Transverse colon (tissue), 4 donors: ENCODE measurements around the gene TNS3. TPM values are rescaled to one million over a fixed set of nuclear protein-coding genes. Genes with fewer than 3 reads are reported as not detected.

Experiments used
- DNase-seq: peaks from one replicate; pipeline ENCODE4 v3.0.0-alpha.2; 2019
- H3K27ac ChIP-seq, 4 donors: fragments of 200-600 bp; sonication (generic); 2 replicates each; pipeline ENCODE4 v1.5.1; 2016 to 2018; ENCODE audit warnings: inconsistent platforms in 4 of 4
- H3K27me3 ChIP-seq: fragments of 200-600 bp; sonication (generic); 2 replicates; pipeline ENCODE4 v1.5.1; 2017; ENCODE audit warnings: inconsistent platforms
- H3K36me3 ChIP-seq, 4 donors: fragments of 200-600 bp; sonication (generic); 2 replicates each; pipeline ENCODE4 v1.5.1; 2017 to 2019; ENCODE audit warnings: inconsistent platforms in 4 of 4
- H3K4me1 ChIP-seq, 4 donors: fragments of 200-600 bp; sonication (generic); 2 replicates each; pipeline ENCODE4 v1.5.1; 2017 to 2020; ENCODE audit warnings: inconsistent platforms in 4 of 4
- H3K4me3 ChIP-seq, 4 donors: fragments of 200-600 bp; sonication (generic); 1 replicate in 1 of 4; 2 replicates in 3 of 4; pipeline versions ENCODE4 v1.5.1 to v1.6.1; 2017 to 2019; ENCODE audit warnings: inconsistent platforms in 4 of 4
- H3K9me3 ChIP-seq, 2 donors: fragments of 200-600 bp; sonication (generic); 2 replicates each; pipeline ENCODE4 v1.5.1; 2017 to 2019; ENCODE audit warnings: inconsistent platforms in 2 of 2
- EP300 ChIP-seq: sonication (generic); formaldehyde crosslinking; IDR thresholded peaks from one replicate; pipeline ENCODE4 v1.6.1; 2017; ENCODE audit warnings: antibody characterized with exemption, low read depth
- POLR2A ChIP-seq: fragments of 450-650 bp; IDR thresholded peaks from one replicate; pipeline ENCODE4 v1.6.1; 2016; ENCODE audit warnings: antibody characterized with exemption, mild to moderate bottlenecking, moderate library complexity
- POLR2AphosphoS5 ChIP-seq, 3 donors: sonication (generic); formaldehyde crosslinking; IDR thresholded peaks; one replicate each; pipeline ENCODE4 v1.6.1; 2016; ENCODE audit warnings: antibody characterized with exemption in 3 of 3
- WGBS, 2 donors: methylation state at CpG; one replicate each; pipeline ENCODE4 v1.1.5; 2018; ENCODE audit warnings: low coverage in 1 of 2; 5-methylcytosine and 5-hydroxymethylcytosine counted together
- in situ Hi-C, 4 donors: fragments of 200-750 bp; cut with MboI; loops; one replicate each; pipeline versions ENCODE4 v1.15.0 to v1.15.1; 2017; ENCODE audit warnings: low sequenced_read_pairs in 3 of 4, low pct_ligation_motif_present in 1 of 4, low pct_unique_long_range_greater_than_20kb in 1 of 4
- intact Hi-C: fragments of 100-400 bp; cut with DNase I; formaldehyde crosslinking; loops from one replicate; pipeline ENCODE4 v1.15.1; 2023; ENCODE audit warnings: low total_unique reads
- total RNA-seq, 4 donors: library from RNA; depleted of rRNA; stranded (reverse); fragments of >200 nt; gene quantifications; one replicate each; pipeline ENCODE4 v1.1.0, GENCODE V29; 2016
- TF ChIP-seq, protein P1 (sequence below), 5 experiments: fragments of 200-600 bp in 3 of 5; fragments of 450-650 bp in 2 of 5; sonication (generic) in 3 of 5; IDR thresholded peaks; 1 replicate in 2 of 5; 2 replicates in 3 of 5; pipeline ENCODE4 v1.5.1; 2016 to 2017; ENCODE audit warnings: antibody characterized with exemption in 5 of 5, inconsistent platforms in 3 of 5, mild to moderate bottlenecking in 2 of 5, moderate library complexity in 1 of 5

TNS3 gene
- total RNA-seq, 4 donors from 2014 or later = 58.5 to 104 (median 72.7) TPM

DNA sequence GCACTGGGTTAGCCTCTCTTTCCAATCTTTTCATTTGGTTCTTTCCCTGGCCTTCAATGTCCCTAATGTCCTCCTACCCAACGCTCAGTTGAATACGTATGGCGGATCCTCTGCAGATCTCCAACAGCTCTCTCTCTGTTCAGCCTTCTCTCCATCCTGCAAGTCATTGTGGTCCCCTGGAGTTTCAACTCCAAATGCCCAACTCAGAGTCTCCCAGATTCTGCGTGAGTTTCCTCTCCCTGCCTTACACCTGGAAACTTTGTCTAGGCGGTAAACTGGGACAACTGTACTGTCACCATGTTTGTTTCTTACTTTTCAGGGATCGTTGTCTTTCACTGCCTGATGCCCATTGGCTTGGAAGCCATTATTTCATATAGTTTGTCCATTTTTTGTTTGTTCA is 273.1 kb downstream of the TNS3 start:
- no peak for DNase-seq
- WGBS, 2 donors = 97 to 100% methylated on average over 5 to 6 of the region's 6 CpGs
- intact Hi-C loops (no loop called here), in situ Hi-C loops (no loop called here)
- no peak overlapping the region for H3K27ac ChIP-seq
- H3K4me3 ChIP-seq = no peak overlapping the region
- H3K36me3 ChIP-seq = peaks cover 0 to 6% (median 0%) of the 10 kb centered on the region in 4 donors
- TF ChIP-seq, protein P1, sequence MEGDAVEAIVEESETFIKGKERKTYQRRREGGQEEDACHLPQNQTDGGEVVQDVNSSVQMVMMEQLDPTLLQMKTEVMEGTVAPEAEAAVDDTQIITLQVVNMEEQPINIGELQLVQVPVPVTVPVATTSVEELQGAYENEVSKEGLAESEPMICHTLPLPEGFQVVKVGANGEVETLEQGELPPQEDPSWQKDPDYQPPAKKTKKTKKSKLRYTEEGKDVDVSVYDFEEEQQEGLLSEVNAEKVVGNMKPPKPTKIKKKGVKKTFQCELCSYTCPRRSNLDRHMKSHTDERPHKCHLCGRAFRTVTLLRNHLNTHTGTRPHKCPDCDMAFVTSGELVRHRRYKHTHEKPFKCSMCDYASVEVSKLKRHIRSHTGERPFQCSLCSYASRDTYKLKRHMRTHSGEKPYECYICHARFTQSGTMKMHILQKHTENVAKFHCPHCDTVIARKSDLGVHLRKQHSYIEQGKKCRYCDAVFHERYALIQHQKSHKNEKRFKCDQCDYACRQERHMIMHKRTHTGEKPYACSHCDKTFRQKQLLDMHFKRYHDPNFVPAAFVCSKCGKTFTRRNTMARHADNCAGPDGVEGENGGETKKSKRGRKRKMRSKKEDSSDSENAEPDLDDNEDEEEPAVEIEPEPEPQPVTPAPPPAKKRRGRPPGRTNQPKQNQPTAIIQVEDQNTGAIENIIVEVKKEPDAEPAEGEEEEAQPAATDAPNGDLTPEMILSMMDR (IDR thresholded peaks at IDR 0.05) = no peak
- TF ChIP-seq POLR2A (no peak), EP300 (no peak), POLR2AphosphoS5 (IDR thresholded peaks at IDR 0.05) (no peak)
- no peaks in the 10 kb centered on the region for H3K27me3 ChIP-seq
- H3K9me3 ChIP-seq = no peaks in the 10 kb centered on the region
- no peaks in the 10 kb centered on the region for H3K4me1 ChIP-seq

DNA sequence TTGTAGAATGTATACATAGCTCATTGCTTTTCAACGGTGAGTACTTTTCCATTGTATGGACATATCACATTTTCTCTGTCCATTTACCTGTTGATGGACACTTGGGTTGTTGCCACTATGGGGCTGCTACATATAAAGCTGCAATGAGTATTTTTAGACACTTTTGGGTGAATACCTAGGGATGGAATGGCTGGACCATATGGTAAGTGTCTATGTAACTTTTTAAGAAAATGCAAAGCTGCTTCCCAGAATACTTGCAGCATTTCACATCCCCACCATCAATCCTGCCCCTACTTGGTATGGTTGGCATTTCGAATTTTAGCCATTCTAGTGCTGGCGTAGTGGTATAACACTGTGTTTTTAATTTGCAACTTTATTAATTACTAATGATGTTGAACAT is 274.6 kb downstream of the TNS3 start:
- Histone ChIP-seq H3K27ac (no peak overlapping the region), H3K4me1 (no peaks in the 10 kb centered on the region), H3K4me3 (no peak overlapping the region), H3K36me3 (peaks cover 0 to 10% (median 0%) of the 10 kb centered on the region in 4 donors), H3K27me3 (no peaks in the 10 kb centered on the region), H3K9me3 (no peaks in the 10 kb centered on the region)
- in situ Hi-C loops = no loop called here
- intact Hi-C loops = no loop called here
- 50 to 78% methylated on average over 2 to 3 of the region's 3 CpGs for WGBS, 2 donors
- no peak for TF ChIP-seq POLR2AphosphoS5 (IDR thresholded peaks at IDR 0.05)
- no peak for TF ChIP-seq EP300
- TF ChIP-seq, protein P1 (IDR thresholded peaks at IDR 0.05) = no peak
- TF ChIP-seq POLR2A = no peak
- DNase-seq = no peak

DNA sequence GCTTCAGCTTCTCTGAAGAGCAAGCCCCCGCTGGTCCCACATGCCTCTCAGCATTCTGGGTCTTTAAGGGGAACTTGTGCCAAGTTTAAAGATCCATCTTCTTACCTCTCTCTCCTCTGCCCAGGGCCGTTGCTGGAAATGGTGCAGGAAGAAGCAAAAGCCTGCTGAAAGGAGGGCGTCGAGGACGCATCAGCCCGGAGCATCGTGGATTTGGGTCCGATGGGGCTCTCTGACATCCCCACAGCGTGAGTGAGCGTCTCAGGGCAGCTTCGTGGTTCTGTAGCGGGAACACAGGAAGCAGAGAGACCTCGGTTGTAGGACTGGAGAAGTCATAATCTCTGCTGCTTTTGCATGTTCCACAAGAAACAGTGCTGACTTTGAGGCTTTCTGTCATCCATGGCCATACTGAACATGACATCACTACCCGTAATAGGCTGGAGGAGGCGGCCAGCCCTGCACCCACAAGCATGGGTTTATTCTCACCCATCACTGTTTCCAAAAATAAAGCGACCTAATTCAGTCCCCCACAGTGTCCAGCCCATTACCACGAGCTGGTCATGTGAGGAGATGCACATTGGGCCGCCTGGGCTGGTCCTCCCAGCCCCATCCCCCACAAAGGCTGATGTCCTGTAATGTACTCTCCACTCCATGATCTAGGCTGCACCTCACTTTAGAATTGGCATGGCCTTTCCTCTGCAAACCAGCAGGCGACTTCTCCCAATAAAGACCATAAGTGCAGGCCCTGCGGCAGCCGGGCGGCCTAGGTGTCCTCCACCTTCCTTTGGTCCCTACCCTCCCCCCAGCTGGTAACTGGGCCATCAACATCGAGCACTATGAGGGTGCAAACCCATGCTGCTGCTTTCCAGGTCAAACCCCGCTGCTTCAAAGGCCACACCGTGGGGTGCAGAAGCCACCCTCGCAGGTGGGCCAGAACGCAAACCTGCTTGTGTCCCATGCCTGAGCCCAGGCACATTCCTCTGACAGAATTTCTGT is 276.9 kb downstream of the TNS3 start:
- H3K4me3 ChIP-seq = no peak overlapping the region
- no peaks in the 10 kb centered on the region for H3K9me3 ChIP-seq
- TF ChIP-seq POLR2A (no peak), POLR2AphosphoS5 (IDR thresholded peaks at IDR 0.05) (no peak), EP300 (no peak)
- TF ChIP-seq, protein P1 (IDR thresholded peaks at IDR 0.05) = no peak
- 60 to 88% methylated on average over 1 to 27 of the region's 27 CpGs for WGBS, 2 donors
- no peak overlapping the region for H3K27ac ChIP-seq
- peaks cover 0 to 4% (median 0%) of the 10 kb centered on the region in 4 donors for H3K36me3 ChIP-seq
- intact Hi-C loops (no loop called here), in situ Hi-C loops (no loop called here)
- no peak for DNase-seq
- H3K27me3 ChIP-seq = no peaks in the 10 kb centered on the region
- no peaks in the 10 kb centered on the region for H3K4me1 ChIP-seq

DNA sequence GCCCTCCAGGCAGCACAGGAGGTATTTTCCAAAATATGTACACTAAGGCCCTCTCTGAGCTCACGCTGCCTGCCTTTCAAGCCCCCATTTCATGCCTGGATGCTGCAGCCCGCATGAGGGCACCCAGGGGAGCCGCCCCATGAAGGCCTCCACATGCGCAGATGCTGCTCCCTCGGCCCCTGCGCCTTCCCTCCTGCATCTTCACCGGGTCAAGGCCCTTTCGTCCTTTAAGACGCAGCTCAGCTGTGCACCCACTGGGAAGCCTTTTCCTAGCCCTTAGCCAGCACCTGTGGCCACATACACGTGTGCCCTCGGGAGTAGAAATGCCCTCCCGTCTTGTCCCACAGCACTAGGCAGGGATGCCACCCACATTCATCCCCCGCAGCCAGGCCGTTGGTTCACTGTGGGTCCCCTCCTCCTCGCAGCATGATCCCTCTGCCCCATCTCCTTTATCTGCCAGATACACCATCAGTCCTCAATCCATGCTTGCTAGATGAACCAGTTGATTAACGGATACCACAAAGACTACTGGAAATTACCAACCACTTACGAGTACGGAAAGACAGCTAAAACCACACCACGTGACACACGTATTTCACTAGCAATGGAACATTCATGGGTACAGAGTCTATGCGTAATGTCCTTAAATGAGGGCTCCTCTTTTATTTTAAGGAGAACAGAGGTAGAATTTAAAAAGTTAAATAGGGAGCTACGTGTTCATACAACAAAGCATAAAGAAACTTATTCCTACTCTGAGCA is 278.0 kb downstream of the TNS3 start:
- intact Hi-C loops = no loop called here
- H3K4me1 ChIP-seq = no peaks in the 10 kb centered on the region
- no peaks in the 10 kb centered on the region for H3K27me3 ChIP-seq
- peaks cover 0 to 4% (median 0%) of the 10 kb centered on the region in 4 donors for H3K36me3 ChIP-seq
- no peaks in the 10 kb centered on the region for H3K9me3 ChIP-seq
- no peak overlapping the region for H3K27ac ChIP-seq
- in situ Hi-C loops = no loop called here
- 81 to 92% methylated on average over 7 to 22 of the region's 22 CpGs for WGBS, 2 donors
- no peak overlapping the region for H3K4me3 ChIP-seq
- TF ChIP-seq EP300 (no peak), POLR2AphosphoS5 (IDR thresholded peaks at IDR 0.05) (no peak), POLR2A (no peak)
- TF ChIP-seq, protein P1 (IDR thresholded peaks at IDR 0.05) = no peak
- DNase-seq = no peak
